ENCODE data around the gene CERS6.

Gene CERS6

DNA sequence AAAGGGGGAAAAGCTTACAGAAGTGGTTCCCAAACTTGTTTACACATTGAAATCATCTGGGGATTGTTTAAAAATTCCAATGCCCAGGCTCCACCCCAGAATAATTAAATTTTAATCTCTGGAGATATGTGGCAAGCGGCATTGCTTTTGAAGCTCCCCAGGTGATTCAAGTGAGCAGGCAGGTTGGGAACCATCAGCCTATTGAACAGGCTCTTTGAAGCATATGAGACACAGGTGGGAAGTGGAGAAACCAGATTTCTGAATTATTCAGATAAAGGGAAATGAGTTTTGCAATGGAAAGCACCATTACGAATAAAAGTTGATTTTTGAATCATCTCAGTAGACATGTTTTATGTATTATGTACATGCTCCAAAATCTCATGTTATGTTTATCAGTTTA is 288.8 kb downstream of the CERS6 start (continued):
- TF ChIP-seq, protein P1, sequence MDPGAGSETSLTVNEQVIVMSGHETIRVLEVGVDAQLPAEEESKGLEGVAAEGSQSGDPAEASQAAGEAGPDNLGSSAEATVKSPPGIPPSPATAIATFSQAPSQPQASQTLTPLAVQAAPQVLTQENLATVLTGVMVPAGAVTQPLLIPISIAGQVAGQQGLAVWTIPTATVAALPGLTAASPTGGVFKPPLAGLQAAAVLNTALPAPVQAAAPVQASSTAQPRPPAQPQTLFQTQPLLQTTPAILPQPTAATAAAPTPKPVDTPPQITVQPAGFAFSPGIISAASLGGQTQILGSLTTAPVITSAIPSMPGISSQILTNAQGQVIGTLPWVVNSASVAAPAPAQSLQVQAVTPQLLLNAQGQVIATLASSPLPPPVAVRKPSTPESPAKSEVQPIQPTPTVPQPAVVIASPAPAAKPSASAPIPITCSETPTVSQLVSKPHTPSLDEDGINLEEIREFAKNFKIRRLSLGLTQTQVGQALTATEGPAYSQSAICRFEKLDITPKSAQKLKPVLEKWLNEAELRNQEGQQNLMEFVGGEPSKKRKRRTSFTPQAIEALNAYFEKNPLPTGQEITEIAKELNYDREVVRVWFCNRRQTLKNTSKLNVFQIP (CRISPR knock-in tag; IDR thresholded peaks at IDR 0.05; ENCODE audit: borderline replicate concordance, low read depth), result no peak
- TF ChIP-seq CSRNP3 (CRISPR knock-in tag; IDR thresholded peaks at IDR 0.05) (no peak), TOX (CRISPR knock-in tag; IDR thresholded peaks at IDR 0.05; ENCODE audit: borderline replicate concordance) (no peak)

DNA sequence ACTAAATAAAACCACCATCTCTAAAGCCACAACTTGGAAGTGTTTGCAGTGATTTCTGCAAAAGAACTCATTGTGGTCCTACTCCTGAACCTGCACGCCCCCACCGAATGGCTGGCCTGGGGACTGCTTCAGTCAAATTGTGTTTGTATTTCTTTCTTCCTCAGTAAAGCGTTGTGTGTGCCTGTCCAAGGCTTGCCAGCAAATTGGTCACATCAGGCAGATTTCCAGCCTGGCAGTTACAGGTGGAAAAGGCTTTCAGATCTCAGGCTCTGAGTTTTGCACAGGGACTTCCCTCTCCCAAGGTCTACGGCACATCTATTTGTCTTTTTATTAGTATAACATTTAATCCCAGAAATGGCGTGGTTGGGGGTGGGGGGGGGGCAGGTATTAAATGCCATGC is 292.4 kb downstream of the CERS6 start:
- TF ChIP-seq, protein P2, sequence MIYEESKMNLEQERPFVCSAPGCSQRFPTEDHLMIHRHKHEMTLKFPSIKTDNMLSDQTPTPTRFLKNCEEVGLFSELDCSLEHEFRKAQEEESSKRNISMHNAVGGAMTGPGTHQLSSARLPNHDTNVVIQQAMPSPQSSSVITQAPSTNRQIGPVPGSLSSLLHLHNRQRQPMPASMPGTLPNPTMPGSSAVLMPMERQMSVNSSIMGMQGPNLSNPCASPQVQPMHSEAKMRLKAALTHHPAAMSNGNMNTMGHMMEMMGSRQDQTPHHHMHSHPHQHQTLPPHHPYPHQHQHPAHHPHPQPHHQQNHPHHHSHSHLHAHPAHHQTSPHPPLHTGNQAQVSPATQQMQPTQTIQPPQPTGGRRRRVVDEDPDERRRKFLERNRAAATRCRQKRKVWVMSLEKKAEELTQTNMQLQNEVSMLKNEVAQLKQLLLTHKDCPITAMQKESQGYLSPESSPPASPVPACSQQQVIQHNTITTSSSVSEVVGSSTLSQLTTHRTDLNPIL (CRISPR knock-in tag; IDR thresholded peaks at IDR 0.05; ENCODE audit: low read depth), result no peak
- TF ChIP-seq, protein P1 (CRISPR knock-in tag; IDR thresholded peaks at IDR 0.05; ENCODE audit: borderline replicate concordance, low read depth), result no peak
- no peak for TF ChIP-seq SNAI2 (CRISPR knock-in tag; IDR thresholded peaks at IDR 0.05)
- TF ChIP-seq ZFP30 (CRISPR knock-in tag; IDR thresholded peaks at IDR 0.05), result no peak
- TF ChIP-seq GLIS3 (CRISPR knock-in tag; IDR thresholded peaks at IDR 0.05), result no peak
- TF ChIP-seq ZNF565 (CRISPR knock-in tag; conservative IDR thresholded peaks at IDR 0.05; ENCODE audit: low read depth), result no peak
- TF ChIP-seq ZC3H10 (CRISPR knock-in tag; IDR thresholded peaks at IDR 0.05), result no peak
- no peak for ATAC-seq

GRCh38 chr2:168749297-168749696 is 293.2 kb downstream of the CERS6 start:
- TF ChIP-seq, protein P1 (CRISPR knock-in tag; IDR thresholded peaks at IDR 0.05; ENCODE audit: borderline replicate concordance, low read depth), result no peak
- TF ChIP-seq PPARA (CRISPR knock-in tag; IDR thresholded peaks at IDR 0.05; ENCODE audit: borderline replicate concordance) (no peak), GLIS3 (CRISPR knock-in tag; IDR thresholded peaks at IDR 0.05) (no peak), TCF4 (CRISPR knock-in tag; IDR thresholded peaks at IDR 0.05; ENCODE audit: borderline replicate concordance) (no peak), OSR1 (CRISPR knock-in tag; IDR thresholded peaks at IDR 0.05) (no peak), PATZ1 (CRISPR knock-in tag; IDR thresholded peaks at IDR 0.05; ENCODE audit: borderline replicate concordance) (no peak), ZFP3 (CRISPR knock-in tag; IDR thresholded peaks at IDR 0.05) (no peak), CSRNP3 (CRISPR knock-in tag; IDR thresholded peaks at IDR 0.05) (no peak), ARNTL (CRISPR knock-in tag; IDR thresholded peaks at IDR 0.05; ENCODE audit: borderline replicate concordance, low read depth) (no peak), RARB (CRISPR knock-in tag; IDR thresholded peaks at IDR 0.05) (no peak), ISL1 (CRISPR knock-in tag; IDR thresholded peaks at IDR 0.05) (no peak)
- TF ChIP-seq, protein P3, sequence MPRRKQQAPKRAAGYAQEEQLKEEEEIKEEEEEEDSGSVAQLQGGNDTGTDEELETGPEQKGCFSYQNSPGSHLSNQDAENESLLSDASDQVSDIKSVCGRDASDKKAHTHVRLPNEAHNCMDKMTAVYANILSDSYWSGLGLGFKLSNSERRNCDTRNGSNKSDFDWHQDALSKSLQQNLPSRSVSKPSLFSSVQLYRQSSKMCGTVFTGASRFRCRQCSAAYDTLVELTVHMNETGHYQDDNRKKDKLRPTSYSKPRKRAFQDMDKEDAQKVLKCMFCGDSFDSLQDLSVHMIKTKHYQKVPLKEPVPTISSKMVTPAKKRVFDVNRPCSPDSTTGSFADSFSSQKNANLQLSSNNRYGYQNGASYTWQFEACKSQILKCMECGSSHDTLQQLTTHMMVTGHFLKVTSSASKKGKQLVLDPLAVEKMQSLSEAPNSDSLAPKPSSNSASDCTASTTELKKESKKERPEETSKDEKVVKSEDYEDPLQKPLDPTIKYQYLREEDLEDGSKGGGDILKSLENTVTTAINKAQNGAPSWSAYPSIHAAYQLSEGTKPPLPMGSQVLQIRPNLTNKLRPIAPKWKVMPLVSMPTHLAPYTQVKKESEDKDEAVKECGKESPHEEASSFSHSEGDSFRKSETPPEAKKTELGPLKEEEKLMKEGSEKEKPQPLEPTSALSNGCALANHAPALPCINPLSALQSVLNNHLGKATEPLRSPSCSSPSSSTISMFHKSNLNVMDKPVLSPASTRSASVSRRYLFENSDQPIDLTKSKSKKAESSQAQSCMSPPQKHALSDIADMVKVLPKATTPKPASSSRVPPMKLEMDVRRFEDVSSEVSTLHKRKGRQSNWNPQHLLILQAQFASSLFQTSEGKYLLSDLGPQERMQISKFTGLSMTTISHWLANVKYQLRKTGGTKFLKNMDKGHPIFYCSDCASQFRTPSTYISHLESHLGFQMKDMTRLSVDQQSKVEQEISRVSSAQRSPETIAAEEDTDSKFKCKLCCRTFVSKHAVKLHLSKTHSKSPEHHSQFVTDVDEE (CRISPR knock-in tag; IDR thresholded peaks at IDR 0.05), result no peak
- TF ChIP-seq, protein P2 (CRISPR knock-in tag; IDR thresholded peaks at IDR 0.05; ENCODE audit: low read depth), result no peak
- no peak for ATAC-seq
